K562 treated with DMSO at 1 percent for 24 hours (cell line): ENCODE measurements around the gene PDIA5. TPM values are rescaled to one million over a fixed set of nuclear protein-coding genes. Genes with fewer than 3 reads are reported as not detected.

Experiments used
- total RNA-seq: library from RNA; unstranded; fragments of 300-600 nt; gene quantifications from 2 replicates; pipeline ENCODE4 v1.2.3, GENCODE V29; 2022; ENCODE audit warnings: low read depth; ENCODE audit not compliant: insufficient read depth

PDIA5 gene
- total RNA-seq, result 20.0 and 21.3 TPM in 2 replicates

GRCh38 chr3:123066896-123067688 is at the start of gene PDIA5:
Gene PDIA5, plus strand, starts transcription at chr3:123067025. Its CDS starts 140 bp downstream, at chr3:123067165.

GRCh38 chr3:123027292-123028232 is 39.3 kb upstream of the PDIA5 start, which contains the start of gene SEMA5B:
Gene SEMA5B, minus strand, starts transcription at chr3:123027763. Its CDS starts 66,500 bp downstream, at chr3:122961263.

GRCh38 chr3:123201557-123202427 is 135.0 kb downstream of the PDIA5 start, which contains the start of gene SEC22A:
Gene SEC22A, plus strand, starts transcription at chr3:123201943. Its CDS starts 7,275 bp downstream, at chr3:123209218.

Other genes starting within 250 kb of the PDIA5 start
- gene SEMA5B, start 39.3 kb upstream of the PDIA5 start, total RNA-seq, result not detected in 2 replicates
- gene SEC22A, start 134.9 kb downstream of the PDIA5 start, total RNA-seq, result 9.3 and 11.9 TPM in 2 replicates